ENCODE measurements around the gene PTGFRN. TPM values are rescaled to one million over a fixed set of nuclear protein-coding genes. Genes with fewer than 3 reads are reported as not detected.

PTGFRN gene
- total and polyA plus RNA-seq, 7 donors, result 0.79 to 8.1 (median 2.3) TPM

GRCh38 chr1:116869611-116870010 is 40.1 kb upstream of the PTGFRN start:
- DNase-seq, result no peak
- H3K9me3 ChIP-seq, result no peaks in the 10 kb centered on the region
- no peaks in the 10 kb centered on the region for H3K4me1 ChIP-seq
- TF ChIP-seq, protein P1, sequence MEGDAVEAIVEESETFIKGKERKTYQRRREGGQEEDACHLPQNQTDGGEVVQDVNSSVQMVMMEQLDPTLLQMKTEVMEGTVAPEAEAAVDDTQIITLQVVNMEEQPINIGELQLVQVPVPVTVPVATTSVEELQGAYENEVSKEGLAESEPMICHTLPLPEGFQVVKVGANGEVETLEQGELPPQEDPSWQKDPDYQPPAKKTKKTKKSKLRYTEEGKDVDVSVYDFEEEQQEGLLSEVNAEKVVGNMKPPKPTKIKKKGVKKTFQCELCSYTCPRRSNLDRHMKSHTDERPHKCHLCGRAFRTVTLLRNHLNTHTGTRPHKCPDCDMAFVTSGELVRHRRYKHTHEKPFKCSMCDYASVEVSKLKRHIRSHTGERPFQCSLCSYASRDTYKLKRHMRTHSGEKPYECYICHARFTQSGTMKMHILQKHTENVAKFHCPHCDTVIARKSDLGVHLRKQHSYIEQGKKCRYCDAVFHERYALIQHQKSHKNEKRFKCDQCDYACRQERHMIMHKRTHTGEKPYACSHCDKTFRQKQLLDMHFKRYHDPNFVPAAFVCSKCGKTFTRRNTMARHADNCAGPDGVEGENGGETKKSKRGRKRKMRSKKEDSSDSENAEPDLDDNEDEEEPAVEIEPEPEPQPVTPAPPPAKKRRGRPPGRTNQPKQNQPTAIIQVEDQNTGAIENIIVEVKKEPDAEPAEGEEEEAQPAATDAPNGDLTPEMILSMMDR (IDR thresholded peaks at IDR 0.05), result no peak
- 96 to 98% (median 96%) methylated on average over 3 to 4 of the region's 4 CpGs for WGBS, 3 donors
- H3K36me3 ChIP-seq (ENCODE audit: insufficient read depth in 1 of 2, low read depth in 1 of 2), result no peaks in the 10 kb centered on the region
- no peak overlapping the region for H3K27ac ChIP-seq
- intact Hi-C loops (cut with DNase I), result no loop called here
- H3K27me3 ChIP-seq (ENCODE audit: insufficient read depth in 3 of 3, low read length in 2 of 3), result peaks cover 0 to 10% (median 2%) of the 10 kb centered on the region in 3 donors
- no peak for ATAC-seq
- no peak overlapping the region for H3K4me3 ChIP-seq

GRCh38 chr1:116870300-116870699 is 39.4 kb upstream of the PTGFRN start:
- DNase-seq (no peak), ATAC-seq (no peak)
- 63 to 89% (median 79%) methylated on average over 7 of the region's 7 CpGs for WGBS, 3 donors
- intact Hi-C loops (cut with DNase I), result no loop called here
- H3K4me1 ChIP-seq, result no peaks in the 10 kb centered on the region
- H3K9me3 ChIP-seq, result no peaks in the 10 kb centered on the region
- no peak overlapping the region for H3K27ac ChIP-seq
- no peaks in the 10 kb centered on the region for H3K36me3 ChIP-seq (ENCODE audit: insufficient read depth in 1 of 2, low read depth in 1 of 2)
- TF ChIP-seq, protein P1 (IDR thresholded peaks at IDR 0.05), result no peak
- no peak overlapping the region for H3K4me3 ChIP-seq
- H3K27me3 ChIP-seq (ENCODE audit: insufficient read depth in 3 of 3, low read length in 2 of 3), result peaks cover 0 to 10% (median 2%) of the 10 kb centered on the region in 3 donors

DNA sequence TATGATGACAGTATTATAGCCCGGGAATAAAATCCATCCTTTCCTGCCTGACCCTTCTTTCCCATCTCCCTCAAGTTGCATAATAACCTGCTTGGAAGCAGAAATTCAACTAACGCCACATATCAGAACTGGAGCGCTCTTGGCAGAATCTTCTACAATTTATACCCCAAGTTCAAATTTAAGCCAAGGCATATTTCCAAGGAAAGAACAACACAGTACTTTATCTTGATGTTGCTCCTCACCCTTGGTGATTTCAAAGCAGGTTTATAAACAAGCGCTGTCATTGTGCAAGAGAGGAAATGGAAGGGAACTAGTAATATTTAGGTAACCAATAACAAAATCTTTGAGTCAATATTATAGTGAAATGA is 38.0 kb upstream of the PTGFRN start:
- TF ChIP-seq, protein P1 (IDR thresholded peaks at IDR 0.05), result no peak
- Histone ChIP-seq H3K4me3 (no peak overlapping the region), H3K9me3 (no peaks in the 10 kb centered on the region), H3K27ac (no peak overlapping the region), H3K36me3 (ENCODE audit: insufficient read depth in 1 of 2, low read depth in 1 of 2) (no peaks in the 10 kb centered on the region), H3K4me1 (peaks cover under 1% of the 10 kb centered on the region), H3K27me3 (ENCODE audit: insufficient read depth in 3 of 3, low read length in 2 of 3) (peaks cover 0 to 10% (median 2%) of the 10 kb centered on the region in 3 donors)
- no peak for DNase-seq
- WGBS, 3 donors, result 61 to 77% (median 64%) methylated on average over 4 of the region's 4 CpGs
- no peak for ATAC-seq
- intact Hi-C loops (cut with DNase I), result no loop called here

- no peak overlapping the region for H3K4me3 ChIP-seq
Observed at GRCh38 chr1:116873680-116874271, 35.9 kb upstream of the PTGFRN start.

More at GRCh38 chr1:116873680-116874271, 35.9 kb upstream of the PTGFRN start:
- TF ChIP-seq, protein P1 (IDR thresholded peaks at IDR 0.05), result no peak
- Histone ChIP-seq H3K27ac (no peak overlapping the region), H3K4me1 (peaks cover 16% of the 10 kb centered on the region), H3K27me3 (ENCODE audit: insufficient read depth in 3 of 3, low read length in 2 of 3) (peaks cover 0 to 10% (median 2%) of the 10 kb centered on the region in 3 donors), H3K9me3 (no peaks in the 10 kb centered on the region), H3K36me3 (ENCODE audit: insufficient read depth in 1 of 2, low read depth in 1 of 2) (no peaks in the 10 kb centered on the region)
- DNase-seq (no peak), ATAC-seq (no peak)
- 69 to 81% (median 70%) methylated on average over 6 of the region's 6 CpGs for WGBS, 3 donors
- intact Hi-C loops (cut with DNase I), result no loop called here

All from psoas muscle (tissue), 8 donors.